GM11168 (cell line): ENCODE measurements around the gene GRIN3A.

Experiments used
- in situ Hi-C: fragments of 300-500 bp; cut with MboI; formaldehyde crosslinking; loops from one replicate; pipeline ENCODE4 v1.12.0; 2022; ENCODE audit warnings: low sequenced_read_pairs; ENCODE audit not compliant: unreplicated experiment

Gene GRIN3A

GRCh38 chr9:101706261-101706798 is 32.1 kb downstream of the GRIN3A start:
- in situ Hi-C loops: no loop called here

- in situ Hi-C loops: no loop called here
These were observed 33.2 kb downstream of the GRIN3A start for GRCh38 chr9:101705135-101705661.

- in situ Hi-C loops: no loop called here
These were observed 36.2 kb downstream of the GRIN3A start for GRCh38 chr9:101702257-101702656.

GRCh38 chr9:101693546-101694336 is 44.7 kb downstream of the GRIN3A start:
- in situ Hi-C loops: no loop called here

- in situ Hi-C loops: no loop called here
These were observed 46.8 kb downstream of the GRIN3A start for GRCh38 chr9:101691657-101692056.

GRCh38 chr9:101689039-101689438 is 49.4 kb downstream of the GRIN3A start:
- in situ Hi-C loops: no loop called here

GRCh38 chr9:101684665-101685064 is 53.8 kb downstream of the GRIN3A start:
- in situ Hi-C loops: no loop called here

- in situ Hi-C loops: no loop called here
These were observed 55.2 kb downstream of the GRIN3A start for GRCh38 chr9:101683236-101683635.

GRCh38 chr9:101677861-101678260 is 60.6 kb downstream of the GRIN3A start:
- in situ Hi-C loops: no loop called here

- in situ Hi-C loops: no loop called here
These were observed 63.1 kb downstream of the GRIN3A start for GRCh38 chr9:101675341-101675740.

GRCh38 chr9:101674165-101674564 is 64.3 kb downstream of the GRIN3A start:
- in situ Hi-C loops: no loop called here

- in situ Hi-C loops: no loop called here
These were observed 64.8 kb downstream of the GRIN3A start for GRCh38 chr9:101673642-101674041.

GRCh38 chr9:101671567-101671966 is 66.9 kb downstream of the GRIN3A start:
- in situ Hi-C loops: no loop called here

- in situ Hi-C loops: no loop called here
These were observed 70.0 kb downstream of the GRIN3A start for GRCh38 chr9:101668421-101668820.

GRCh38 chr9:101664453-101664852 is 74.0 kb downstream of the GRIN3A start:
- in situ Hi-C loops: no loop called here

GRCh38 chr9:101652601-101653175 is 85.8 kb downstream of the GRIN3A start:
- in situ Hi-C loops: no loop called here

GRCh38 chr9:101650142-101650541 is 88.3 kb downstream of the GRIN3A start:
- in situ Hi-C loops: no loop called here

- in situ Hi-C loops: no loop called here
These were observed 90.0 kb downstream of the GRIN3A start for GRCh38 chr9:101648493-101648892.

- in situ Hi-C loops: no loop called here
These were observed 98.4 kb downstream of the GRIN3A start for GRCh38 chr9:101639785-101640665.

GRCh38 chr9:101639311-101639710 is 99.1 kb downstream of the GRIN3A start:
- in situ Hi-C loops: no loop called here
